Suppressor macrophage treated with lipopolysaccharide for 1 hour (primary cell): ENCODE data around the gene TOMT.
"Not testable (repeated sequence)": the region's sequence is repeated elsewhere in the genome, so short reads cannot be mapped to it uniquely, and the experiment has no call there.

Experiments used
- DNase-seq, 3 donors: peaks; one replicate each; pipeline ENCODE4 v3.0.0-alpha.2; 2020 to 2022

TOMT gene

DNA sequence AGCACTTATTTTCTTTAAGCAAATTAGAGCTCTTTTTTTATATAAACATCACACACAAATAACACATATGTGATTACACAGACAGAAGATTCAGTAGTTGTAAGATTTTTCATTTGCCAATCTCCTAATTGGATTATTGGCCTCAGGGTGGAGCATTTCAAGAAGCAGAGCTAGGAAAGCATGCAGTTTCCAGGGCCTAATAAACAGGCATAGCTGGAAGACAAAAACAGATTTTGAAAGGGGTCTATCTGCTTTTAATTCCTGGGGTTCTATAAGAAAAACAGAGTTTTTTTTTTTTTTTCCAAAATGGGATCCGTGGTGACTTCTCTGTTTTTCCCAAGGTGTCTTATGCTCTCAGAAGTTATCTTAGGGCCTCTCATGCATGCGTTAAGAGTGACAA lies 22.2 kb downstream of the TOMT start:
- DNase-seq: no peak

DNA sequence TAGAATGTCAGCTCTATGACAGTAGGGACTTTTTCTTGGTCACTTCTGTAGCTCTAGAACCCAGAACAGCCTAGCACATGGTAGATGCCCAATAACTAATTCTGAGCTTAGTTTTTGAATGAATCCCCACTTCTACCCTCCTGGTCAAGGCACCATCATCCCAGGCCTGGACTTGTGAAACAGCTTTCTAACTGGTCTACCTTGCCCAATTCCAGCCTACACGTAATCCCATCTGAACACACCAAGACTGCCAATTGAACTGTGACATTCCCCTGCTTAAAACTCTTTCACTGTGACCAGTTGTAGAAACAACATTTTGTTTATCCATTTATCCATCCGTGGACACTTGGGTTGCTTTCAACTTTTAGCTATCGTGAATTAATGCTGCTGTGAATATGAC lies 23.7 kb downstream of the TOMT start:
- no peak for DNase-seq

DNA sequence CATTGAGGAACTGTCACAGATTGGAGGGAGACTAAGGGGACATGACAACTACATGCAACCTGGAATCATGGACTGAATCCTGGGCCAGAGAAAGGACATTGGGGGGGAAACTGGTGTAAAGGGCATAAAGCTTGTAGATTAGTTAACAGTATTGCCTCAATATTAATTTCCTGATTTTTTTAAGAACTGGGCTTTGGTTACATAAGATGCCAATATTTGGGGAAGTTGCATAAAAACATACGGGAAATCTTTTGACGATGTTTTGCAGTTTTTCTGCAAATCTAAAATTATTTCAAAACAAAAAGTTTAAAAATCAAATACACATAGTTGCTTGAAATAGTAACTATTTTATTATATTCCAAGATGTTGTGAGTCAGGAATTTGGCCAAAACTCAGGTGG lies 26.9 kb downstream of the TOMT start:
- DNase-seq: peak; percentile 25 to 73 (median 70)

DNA sequence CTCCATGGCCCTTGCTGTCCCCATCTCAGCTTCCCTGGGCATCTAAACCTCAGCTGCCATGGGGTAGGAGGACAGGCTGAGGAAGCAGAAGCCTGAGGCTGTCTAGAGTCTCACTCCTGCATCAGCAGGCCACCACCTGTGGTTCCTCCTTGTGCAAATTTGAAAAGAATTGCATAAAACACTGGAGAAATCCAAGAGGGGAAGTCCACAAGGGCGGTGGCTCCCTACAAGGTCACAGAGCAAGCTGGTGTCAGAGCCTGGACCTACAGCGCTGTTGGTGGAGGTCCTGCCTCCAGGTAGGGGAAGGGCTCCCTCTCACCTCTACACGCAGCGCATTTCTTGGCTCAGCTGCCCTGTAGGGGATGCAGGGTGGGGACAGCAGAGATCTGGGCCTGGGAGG lies 29.7 kb downstream of the TOMT start, which contains the start of gene FOLR3:
TSS of gene FOLR3 (plus strand) at position 253 of the 400 bp plus-strand sequence. CDS start 228 bp downstream, outside the sequence.
- DNase-seq: peak in 1 of 3 donors; percentile 18

DNA sequence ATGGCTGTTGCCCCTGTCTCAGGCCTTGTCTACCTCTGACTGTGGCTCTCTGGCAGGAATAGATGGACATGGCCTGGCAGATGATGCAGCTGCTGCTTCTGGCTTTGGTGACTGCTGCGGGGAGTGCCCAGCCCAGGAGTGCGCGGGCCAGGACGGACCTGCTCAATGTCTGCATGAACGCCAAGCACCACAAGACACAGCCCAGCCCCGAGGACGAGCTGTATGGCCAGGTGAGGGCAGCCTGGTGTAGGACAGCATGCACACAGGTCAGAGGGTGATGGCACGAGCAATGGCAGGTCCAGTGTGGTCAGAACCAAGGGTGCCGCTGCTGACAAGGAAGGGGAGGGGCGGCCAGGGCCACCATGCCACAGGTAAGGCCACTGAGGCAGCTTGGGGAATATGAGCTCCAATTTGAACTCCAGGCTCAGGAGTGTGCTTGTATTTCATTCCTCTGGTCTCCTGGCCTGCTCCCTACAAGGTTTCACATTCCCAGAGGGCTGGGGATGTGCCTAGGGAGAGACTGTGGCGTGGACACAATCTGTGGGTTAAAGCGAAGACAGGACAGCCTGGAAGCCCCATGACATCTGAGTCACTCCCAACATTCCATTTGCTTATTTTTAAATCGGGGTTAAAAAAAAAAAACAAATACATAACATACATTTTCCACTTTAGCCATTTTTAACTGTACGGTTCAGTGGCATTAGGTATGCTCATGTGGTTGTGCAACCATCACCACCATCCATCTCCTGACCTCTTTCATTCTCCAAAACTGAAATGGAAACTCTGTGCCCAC lies 30.4 kb downstream of the TOMT start:
- peak in 1 of 3 donors; percentile 18 for DNase-seq

DNA sequence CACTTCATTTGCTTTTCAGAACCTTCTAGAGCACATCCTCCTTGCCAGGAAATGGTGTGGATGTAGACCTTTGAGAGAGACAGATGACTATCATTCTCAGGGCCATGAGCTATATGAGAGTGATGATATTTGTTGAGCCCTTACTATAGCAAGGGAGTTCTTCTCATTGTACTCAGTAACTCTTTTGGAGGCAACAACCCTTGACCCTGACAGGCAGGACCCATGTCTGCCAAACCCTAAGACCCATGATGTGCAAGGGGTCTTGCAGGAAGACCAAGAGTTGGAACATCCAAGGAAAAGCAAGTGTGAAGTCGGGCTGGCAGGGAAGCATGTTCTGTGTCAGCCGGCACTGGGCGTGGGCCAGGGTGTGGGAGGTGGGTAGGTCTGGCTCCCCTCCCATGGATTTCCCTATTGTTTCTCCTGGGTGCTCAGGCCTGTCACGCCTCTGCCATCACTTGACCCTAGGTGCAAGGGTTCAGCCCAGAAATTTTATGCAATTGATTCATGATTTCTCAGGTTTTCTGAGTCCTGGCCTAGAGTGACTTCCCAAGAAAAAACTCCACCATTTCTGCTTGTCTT lies 31.0 kb downstream of the TOMT start:
- DNase-seq: peak in 1 of 3 donors; percentile 24

DNA sequence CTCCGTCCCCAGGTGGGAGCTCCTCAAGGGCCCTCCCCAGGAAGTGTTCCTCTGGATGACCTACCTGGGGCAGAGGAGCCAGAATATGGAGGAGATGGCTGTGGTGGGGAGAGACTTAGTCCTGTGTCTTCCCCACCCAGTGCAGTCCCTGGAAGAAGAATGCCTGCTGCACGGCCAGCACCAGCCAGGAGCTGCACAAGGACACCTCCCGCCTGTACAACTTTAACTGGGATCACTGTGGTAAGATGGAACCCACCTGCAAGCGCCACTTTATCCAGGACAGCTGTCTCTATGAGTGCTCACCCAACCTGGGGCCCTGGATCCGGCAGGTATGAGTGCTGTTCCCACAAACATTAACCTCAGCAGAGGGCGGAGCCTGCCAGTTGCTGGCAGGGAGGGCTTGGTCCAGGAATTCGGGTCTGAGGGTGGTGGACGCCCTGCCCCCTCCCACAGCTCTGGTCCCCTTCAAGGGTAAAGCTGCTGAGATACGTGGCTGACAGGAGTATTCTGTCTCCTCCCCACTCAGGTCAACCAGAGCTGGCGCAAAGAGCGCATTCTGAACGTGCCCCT lies 33.2 kb downstream of the TOMT start:
- DNase-seq: no peak

DNA sequence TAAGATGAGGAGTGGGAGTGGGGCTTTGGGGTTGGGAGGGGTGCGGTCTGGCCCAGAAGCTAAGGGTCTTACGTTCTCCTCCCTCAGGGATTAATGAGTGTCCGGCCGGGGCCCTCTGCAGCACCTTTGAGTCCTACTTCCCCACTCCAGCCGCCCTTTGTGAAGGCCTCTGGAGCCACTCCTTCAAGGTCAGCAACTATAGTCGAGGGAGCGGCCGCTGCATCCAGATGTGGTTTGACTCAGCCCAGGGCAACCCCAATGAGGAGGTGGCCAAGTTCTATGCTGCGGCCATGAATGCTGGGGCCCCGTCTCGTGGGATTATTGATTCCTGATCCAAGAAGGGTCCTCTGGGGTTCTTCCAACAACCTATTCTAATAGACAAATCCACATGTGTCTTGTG lies 33.8 kb downstream of the TOMT start:
- DNase-seq: no peak

DNA sequence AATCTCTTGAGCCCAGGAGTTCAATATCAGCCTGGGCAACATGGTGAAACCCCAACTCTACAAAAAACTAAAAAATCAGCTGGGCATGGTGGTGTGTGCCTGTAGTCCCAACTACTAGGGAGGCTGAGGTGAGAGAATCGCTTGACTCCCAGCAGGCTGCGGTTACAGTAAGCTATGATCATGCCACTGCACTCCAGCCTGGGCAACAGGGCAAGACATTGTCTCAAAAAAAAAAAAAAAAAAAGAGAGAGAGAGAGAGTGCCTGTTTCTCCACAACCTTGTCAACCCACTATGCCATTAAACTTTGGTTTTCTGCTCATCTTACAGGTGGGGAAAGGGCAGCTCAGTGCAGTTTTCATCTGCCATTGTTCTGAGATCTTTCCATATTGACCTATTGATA lies 34.9 kb downstream of the TOMT start:
- no peak for DNase-seq

DNA sequence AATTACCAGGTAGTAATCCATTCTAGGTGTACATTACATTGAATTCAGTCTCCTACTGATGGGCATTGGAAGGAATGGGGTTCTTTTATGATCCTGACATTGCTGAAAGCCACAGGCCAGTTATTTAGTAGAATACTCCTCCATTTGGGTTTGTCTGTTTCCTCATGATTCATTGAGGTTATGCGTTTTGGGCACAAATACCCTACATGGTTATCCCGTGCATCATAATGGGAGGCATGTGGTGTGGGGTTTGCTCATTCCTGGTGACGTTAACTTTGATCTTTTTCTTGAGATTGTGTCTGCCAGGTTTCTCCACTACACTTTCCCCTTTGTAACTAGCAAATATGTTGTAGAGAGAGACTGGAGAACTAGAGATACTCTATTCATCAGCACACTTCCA lies 35.3 kb downstream of the TOMT start:
- no peak for DNase-seq

DNA sequence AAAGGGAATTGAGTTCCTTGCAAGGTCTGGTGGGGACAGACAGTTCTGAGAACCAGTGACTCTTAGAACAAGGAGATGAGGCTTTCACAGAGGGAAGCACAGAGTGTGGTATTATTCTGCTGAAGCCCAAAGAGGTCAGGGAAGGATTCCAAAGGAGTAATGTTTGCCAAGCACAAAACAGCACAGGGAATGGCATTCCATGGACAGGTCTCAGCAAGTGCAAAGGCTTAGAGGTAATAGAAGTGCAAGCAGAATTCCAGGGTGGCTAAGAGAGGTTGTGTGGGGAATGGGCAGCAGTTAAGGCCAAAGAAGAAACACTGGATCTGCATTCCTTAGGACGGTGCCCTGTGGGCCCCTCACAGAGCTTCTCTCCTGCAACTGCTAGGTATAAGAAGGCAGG lies 36.4 kb downstream of the TOMT start:
- not testable (repeated sequence) for DNase-seq

DNA sequence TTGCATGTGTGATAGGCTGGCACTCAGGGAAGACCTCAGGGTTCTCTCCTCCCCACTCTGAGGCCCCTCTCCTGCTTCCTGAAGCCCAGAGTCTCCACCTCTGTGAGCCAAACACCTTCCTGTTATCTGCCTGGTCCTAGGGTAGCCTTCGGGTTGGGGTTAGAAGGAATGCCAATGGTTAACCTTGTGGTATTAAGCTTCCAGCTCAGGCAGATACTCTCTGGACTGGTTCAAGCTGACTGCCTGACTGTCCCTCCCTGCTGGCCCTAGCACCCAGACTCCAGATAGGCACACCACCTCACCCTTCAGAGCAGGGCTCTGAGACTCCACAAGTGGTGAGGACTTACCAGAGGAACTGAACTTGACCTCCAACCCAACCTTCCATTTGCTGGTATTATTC lies 36.8 kb downstream of the TOMT start:
- DNase-seq: not testable (repeated sequence)

DNA sequence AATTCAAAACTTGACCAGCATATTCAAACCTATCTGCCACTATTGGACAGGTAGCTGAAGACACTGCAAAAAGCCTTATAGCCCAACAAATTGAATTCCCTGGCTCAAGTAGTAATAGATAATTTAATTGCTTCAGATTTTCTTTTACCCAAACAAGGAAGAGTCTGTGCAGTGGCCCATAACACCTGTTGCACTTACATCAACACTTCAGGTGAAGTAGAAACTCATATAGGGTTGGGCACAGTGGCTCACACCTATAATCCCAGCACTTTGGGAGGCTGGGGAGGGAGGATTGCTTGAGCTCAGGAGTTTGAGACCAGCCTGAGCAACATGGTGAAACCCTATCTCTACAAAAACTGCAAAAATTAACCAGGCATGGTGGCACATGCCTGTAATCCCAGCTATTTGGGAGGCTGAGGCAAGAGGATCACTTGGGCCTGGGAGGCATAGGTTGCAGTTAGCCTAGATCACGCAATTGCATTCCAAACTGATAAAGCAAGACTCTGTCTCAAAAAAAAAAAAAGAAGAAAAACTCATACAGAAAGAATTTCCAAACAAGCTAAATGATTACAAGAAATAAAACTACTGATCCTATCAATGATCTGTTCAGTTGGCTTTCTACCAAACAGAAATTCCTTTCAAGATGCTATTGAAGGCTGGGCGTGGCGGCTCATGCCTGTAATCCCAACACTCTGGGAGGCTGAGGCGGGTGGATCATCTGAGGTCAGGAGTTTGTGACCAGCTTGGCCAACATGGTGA lies 39.3 kb downstream of the TOMT start:
- DNase-seq: no peak

DNA sequence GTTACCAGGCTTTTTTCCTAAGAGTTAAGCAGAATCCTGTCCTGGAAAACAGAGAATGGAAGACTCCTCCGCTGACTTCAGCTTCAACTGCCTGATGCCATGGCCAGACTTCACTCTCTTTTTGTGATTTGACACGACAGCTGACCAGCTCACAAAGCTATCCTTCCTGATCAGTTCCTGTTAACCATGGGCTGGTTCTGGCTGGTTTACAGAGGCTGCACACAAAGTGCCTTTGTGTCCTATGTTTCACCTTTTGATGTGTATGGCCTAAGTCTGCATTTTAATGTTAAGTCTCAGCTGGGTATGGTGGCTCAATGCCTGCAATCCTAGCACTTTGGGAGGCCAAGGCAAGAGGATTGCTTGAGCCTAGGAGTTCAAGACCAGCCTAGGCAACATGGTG lies 40.9 kb downstream of the TOMT start:
- DNase-seq: no peak

DNA sequence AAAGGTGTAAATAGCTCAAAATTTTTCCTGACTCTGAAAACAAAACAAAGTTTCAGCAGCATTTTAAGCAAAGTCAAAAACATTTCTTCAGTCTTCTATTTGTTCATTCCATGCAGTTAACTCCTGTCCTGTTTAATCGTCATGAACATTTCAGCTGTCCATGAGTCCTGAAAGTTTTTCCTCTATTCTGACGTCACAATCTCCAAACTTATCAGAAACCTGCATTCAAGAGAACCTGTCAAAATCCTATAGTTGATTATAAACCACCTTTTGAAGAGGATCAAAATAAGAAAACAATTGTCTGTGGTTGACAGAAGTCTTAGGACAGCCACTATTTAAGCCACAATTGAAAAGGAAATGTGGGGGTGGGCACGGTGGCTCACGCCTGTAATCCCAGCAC lies 45.2 kb downstream of the TOMT start:
- DNase-seq: no peak

DNA sequence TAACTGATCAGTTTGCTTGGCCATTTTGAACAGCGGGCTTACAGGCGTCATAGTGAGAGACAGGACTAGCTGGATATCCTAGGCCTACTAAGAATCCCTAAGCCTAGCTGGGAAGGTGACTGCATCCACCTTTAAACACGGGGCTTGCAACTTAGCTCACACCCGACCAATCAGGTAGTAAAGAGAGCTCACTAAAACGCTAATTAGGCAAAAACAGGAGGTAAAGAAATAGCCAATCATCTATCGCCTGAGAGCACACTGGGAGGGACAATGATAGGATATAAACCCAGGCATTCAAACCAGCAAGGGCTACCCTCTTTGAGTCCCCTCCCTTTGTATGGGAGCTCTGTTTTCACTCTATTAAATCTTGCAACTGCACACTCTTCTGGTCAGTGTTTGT lies 48.1 kb downstream of the TOMT start:
- not testable (repeated sequence) for DNase-seq

DNA sequence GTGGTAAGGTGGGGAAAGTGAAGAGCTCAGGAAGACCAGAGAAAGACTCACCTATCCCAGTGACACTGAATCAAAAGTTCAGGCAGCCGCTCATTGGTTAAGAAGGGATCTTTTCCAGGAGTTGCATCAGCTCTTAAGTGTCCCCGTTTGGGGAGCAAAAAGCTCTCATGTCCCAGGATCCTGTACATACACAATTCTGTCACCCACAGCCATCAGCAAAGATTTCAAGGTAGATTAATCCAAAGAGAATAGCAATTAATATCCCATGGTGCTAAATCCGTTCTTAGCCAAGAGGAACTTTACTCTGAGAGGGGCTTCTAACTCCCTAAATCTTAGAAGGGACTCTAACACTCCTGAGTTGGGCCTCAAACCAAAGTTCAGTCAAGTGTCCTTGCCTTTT lies 49.1 kb downstream of the TOMT start:
- no peak for DNase-seq

DNA sequence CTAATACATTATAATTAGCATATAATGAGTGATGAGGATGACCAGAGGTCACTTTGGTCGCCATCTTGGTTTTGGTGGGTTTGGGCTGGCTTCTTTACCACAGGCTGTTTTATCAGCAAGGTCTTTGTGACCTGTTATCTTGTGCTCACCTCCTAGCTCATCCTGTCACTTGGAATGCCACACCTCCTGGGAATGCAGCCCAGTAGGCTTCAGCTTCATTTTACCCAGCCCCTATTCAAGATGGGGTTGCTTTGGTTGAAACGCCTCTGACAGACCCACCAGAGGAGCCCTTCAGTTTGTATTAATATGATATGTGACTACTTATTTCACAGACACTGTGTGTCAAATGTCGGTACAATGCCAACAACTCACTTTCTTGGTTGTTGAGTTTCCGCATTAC lies 50.0 kb downstream of the TOMT start:
- no peak for DNase-seq

DNA sequence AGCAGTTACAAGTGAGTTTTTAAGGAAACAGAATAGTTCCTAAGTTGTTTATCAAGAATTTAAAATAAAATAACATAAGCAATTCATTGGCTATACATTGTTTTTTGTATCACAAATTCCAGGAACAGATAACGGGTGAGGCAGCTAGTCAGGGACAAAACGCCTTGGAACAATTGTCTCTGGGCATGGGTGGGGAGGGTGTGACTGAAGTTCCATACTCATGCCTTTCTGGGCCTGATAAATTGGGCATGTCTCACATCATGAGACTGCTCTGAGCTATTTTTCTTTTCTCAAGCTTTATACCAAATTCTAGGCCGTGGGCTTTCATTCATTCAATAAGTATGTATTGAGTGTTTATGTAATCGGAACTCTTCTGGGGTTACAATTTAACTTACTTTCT lies 51.4 kb downstream of the TOMT start:
- no peak for DNase-seq
